GM12892 (cell line): ENCODE data around the gene CBFA2T2.

Experiments
- POLR2A ChIP-seq: IDR thresholded peaks from 2 replicates; pipeline ENCODE4 v1.6.1; 2011; ENCODE audit warnings: low read depth, low read length, control low read depth
- POLR2AphosphoS5 ChIP-seq: IDR thresholded peaks from 2 replicates; pipeline ENCODE4 v1.6.1; 2011; ENCODE audit warnings: low read depth, low read length, control low read depth
- TAF1 ChIP-seq: IDR thresholded peaks from 2 replicates; pipeline ENCODE4 v1.6.1; 2011; ENCODE audit warnings: low read depth, mild to moderate bottlenecking, control low read depth, low read length, borderline replicate concordance

DNA sequence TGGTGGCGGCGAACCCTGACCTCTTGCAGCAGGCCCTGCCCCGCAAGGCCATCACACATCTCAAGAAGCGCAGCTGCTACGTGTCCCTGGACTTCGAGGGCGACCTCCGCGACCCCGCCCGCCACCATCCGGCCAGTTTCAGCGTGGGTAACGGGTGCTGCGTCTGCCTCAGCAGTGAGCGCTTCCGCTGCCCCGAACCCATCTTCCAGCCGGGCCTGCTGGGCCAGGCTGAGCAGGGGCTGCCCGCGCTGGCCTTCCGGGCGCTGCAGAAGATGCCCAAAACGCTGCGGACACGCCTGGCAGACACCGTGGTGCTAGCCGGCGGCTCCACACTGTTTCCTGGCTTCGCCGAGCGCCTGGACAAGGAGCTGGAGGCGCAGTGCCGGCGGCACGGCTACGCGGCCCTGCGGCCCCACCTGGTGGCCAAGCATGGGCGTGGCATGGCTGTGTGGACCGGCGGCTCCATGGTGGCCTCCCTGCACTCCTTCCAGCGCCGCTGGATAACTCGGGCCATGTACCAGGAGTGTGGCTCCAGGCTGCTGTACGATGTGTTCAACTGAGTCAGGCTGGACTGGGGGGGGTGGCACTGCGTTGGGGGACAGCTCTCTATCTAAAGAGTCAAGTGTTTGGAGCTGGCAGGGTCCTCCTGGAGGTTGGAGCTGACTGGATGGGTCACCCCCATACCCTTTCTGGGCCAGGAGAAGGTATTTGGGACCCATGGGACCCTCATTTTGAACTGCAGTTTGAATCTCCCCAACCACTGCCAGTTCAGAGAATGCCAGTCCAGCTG, 178.0 kb downstream of the CBFA2T2 start:
- TF ChIP-seq POLR2A (no peak), POLR2AphosphoS5 (no peak), TAF1 (no peak)
